Activated gamma-delta T cell treated with Interleukin-2 at 50 U/mL for 16 hours (primary cell): ENCODE results near the gene RNF182.
A peak's percentile ranks its signal among the peaks of the same experiment; 100 is the strongest.
"Not testable (repeated sequence)": the region's sequence is repeated elsewhere in the genome, so short reads cannot be mapped to it uniquely, and the experiment has no call there.

Experiments used
- DNase-seq: peaks from one replicate; pipeline ENCODE4 v3.0.0-alpha.2; 2020

The RNF182 gene

GRCh38 chr6:13918686-13919250, 6.0 kb upstream of the RNF182 start:
- DNase-seq: no peak

GRCh38 chr6:13919861-13920260, 4.9 kb upstream of the RNF182 start:
- no peak for DNase-seq

GRCh38 chr6:13920552-13920951, 4.2 kb upstream of the RNF182 start:
- no peak for DNase-seq

- no peak for DNase-seq
These were observed 2.0 kb upstream of the RNF182 start for GRCh38 chr6:13922750-13923149.

GRCh38 chr6:13923527-13924145, 1.1 kb upstream of the RNF182 start:
- DNase-seq: no peak

- DNase-seq: peak; percentile 19
These were observed 405 bp upstream of the RNF182 start for GRCh38 chr6:13924146-13924948.

- no peak for DNase-seq
These were observed 1.6 kb downstream of the RNF182 start for GRCh38 chr6:13926378-13926777.

- no peak for DNase-seq
These were observed 2.5 kb downstream of the RNF182 start for GRCh38 chr6:13927203-13927602.

- DNase-seq: no peak
These were observed 4.4 kb downstream of the RNF182 start for GRCh38 chr6:13929196-13929595.

- no peak for DNase-seq
These were observed 7.1 kb downstream of the RNF182 start for GRCh38 chr6:13931797-13932402.

- DNase-seq: no peak
These were observed 8.0 kb downstream of the RNF182 start for GRCh38 chr6:13932785-13933184.

GRCh38 chr6:13934721-13935120, 10.0 kb downstream of the RNF182 start:
- DNase-seq: no peak

- no peak for DNase-seq
These were observed 10.6 kb downstream of the RNF182 start for GRCh38 chr6:13935190-13935880.

- DNase-seq: not testable (repeated sequence)
These were observed 11.1 kb downstream of the RNF182 start for GRCh38 chr6:13935881-13936261.

- no peak for DNase-seq
These were observed 17.1 kb downstream of the RNF182 start for GRCh38 chr6:13941902-13942301.

GRCh38 chr6:13943943-13944342, 19.2 kb downstream of the RNF182 start:
- no peak for DNase-seq

GRCh38 chr6:13946506-13946905, 21.8 kb downstream of the RNF182 start:
- DNase-seq: no peak

- DNase-seq: no peak
These were observed 22.9 kb downstream of the RNF182 start for GRCh38 chr6:13947611-13948178.

- no peak for DNase-seq
These were observed 27.3 kb downstream of the RNF182 start for GRCh38 chr6:13952101-13952500.

- DNase-seq: no peak
These were observed 28.4 kb downstream of the RNF182 start for GRCh38 chr6:13953061-13953705.

- DNase-seq: no peak
These were observed 40.9 kb downstream of the RNF182 start for GRCh38 chr6:13965582-13966127.

GRCh38 chr6:13971303-13971702, 46.6 kb downstream of the RNF182 start:
- no peak for DNase-seq
